Astrocyte (in vitro differentiated cells and primary cell): Measurements from ENCODE around the gene CIITA.

Source experiments
- EZH2 ChIP-seq: IDR thresholded peaks from 2 replicates; pipeline ENCODE4 v1.6.1; 2012; ENCODE audit warnings: mild to moderate bottlenecking, low read length, inconsistent platforms; ENCODE audit not compliant: insufficient read depth
- TF ChIP-seq, protein P1 (sequence below): IDR thresholded peaks from 2 replicates; pipeline ENCODE4 v1.5.1; 2011; ENCODE audit warnings: low read depth, mild to moderate bottlenecking, inconsistent platforms, low read length, moderate library complexity; ENCODE audit not compliant: insufficient read depth

DNA sequence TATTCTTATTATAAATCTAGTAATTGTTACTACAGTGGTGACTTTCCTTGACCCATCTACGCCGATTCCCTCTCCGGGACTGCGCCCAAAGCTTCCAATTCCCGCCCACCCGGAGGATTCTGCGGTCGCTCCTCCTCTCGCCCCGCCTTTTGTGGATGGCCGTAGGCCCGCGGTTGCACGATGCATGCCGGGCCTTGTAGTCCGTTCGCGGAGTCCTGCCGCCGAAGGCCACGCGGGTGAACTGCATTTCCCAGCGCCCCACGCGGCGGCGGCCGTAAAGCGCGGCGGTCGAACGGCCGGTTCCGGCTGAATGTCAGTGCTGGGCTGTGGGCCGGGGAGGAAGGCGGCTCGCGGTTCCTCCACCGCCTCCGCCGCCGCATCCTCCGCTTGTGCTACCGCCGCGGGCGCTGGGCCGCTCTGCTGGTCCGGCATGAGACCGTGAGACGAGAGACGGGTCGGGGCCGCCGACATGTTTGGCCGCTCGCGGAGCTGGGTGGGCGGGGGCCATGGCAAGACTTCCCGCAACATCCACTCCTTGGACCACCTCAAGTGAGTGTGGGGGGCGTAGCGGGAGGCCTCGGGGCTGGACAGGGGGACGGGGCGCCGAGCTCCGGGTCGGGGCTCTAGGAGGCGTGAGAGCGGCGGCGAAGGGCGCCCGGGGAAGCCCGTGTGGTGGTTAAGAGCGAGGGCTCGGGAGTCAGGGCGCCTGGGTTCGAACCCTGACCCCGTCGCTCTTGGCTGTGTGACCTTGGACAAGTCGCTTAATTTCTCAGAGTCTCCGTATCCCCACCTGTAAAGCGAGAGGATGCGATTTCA is 67.5 kb downstream of the CIITA start, which contains the start of gene CLEC16A:
- TF ChIP-seq, protein P1, sequence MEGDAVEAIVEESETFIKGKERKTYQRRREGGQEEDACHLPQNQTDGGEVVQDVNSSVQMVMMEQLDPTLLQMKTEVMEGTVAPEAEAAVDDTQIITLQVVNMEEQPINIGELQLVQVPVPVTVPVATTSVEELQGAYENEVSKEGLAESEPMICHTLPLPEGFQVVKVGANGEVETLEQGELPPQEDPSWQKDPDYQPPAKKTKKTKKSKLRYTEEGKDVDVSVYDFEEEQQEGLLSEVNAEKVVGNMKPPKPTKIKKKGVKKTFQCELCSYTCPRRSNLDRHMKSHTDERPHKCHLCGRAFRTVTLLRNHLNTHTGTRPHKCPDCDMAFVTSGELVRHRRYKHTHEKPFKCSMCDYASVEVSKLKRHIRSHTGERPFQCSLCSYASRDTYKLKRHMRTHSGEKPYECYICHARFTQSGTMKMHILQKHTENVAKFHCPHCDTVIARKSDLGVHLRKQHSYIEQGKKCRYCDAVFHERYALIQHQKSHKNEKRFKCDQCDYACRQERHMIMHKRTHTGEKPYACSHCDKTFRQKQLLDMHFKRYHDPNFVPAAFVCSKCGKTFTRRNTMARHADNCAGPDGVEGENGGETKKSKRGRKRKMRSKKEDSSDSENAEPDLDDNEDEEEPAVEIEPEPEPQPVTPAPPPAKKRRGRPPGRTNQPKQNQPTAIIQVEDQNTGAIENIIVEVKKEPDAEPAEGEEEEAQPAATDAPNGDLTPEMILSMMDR = no peak
- TF ChIP-seq EZH2 = no peak
